H1 (cell line): ENCODE results near the gene FSCN2. TPM values are rescaled to one million over a fixed set of nuclear protein-coding genes. Genes with fewer than 3 reads are reported as not detected.

Source experiments
- EGR1 ChIP-seq: IDR thresholded peaks from 2 replicates; pipeline ENCODE4 v1.6.1; 2011; ENCODE audit warnings: low read depth, low read length, borderline replicate concordance
- EP300 ChIP-seq, 2 experiments: IDR thresholded peaks; 1 replicate in 1 of 2; 2 replicates in 1 of 2; pipeline ENCODE4 v1.6.1; 2011 to 2012; ENCODE audit warnings: low read depth in 2 of 2, low read length in 2 of 2, mild to moderate bottlenecking in 2 of 2, borderline replicate concordance in 1 of 2, inconsistent platforms in 1 of 2, moderate library complexity in 1 of 2
- GABPA ChIP-seq: IDR thresholded peaks from 2 replicates; pipeline ENCODE4 v1.6.1; 2011; ENCODE audit warnings: mild to moderate bottlenecking, low read length, moderate library complexity, borderline replicate concordance; ENCODE audit not compliant: insufficient read depth
- POLR2AphosphoS5 ChIP-seq: IDR thresholded peaks from 2 replicates; pipeline ENCODE4 v1.6.1; 2011; ENCODE audit warnings: low read depth, low read length
- TAF7 ChIP-seq: optimal IDR thresholded peaks from 2 replicates; pipeline ENCODE3; 2011; ENCODE audit warnings: low read depth, mild to moderate bottlenecking, inconsistent platforms, low read length, moderate library complexity, borderline replicate concordance
- polyA plus RNA-seq, 7 experiments: library from polyadenylated mRNA; depleted of rRNA in 3 of 7; stranded (reverse) in 5 of 7; unstranded in 2 of 7; fragments of >200 nt in 5 of 7; fragments of 200-250 nt in 2 of 7; gene quantifications; 1 replicate in 5 of 7; 2 replicates in 1 of 7; 4 replicates in 1 of 7; pipeline versions ENCODE4 v1.2.1 to v1.2.3, GENCODE V29; 2011 to 2013; ENCODE audit warnings: missing spikeins in 2 of 7, mixed read lengths in 2 of 7
- total RNA-seq: library from RNA; stranded (reverse); fragmentation: NEBNext Ultra II Directional; extraction: Animal tissue kit (Norgen Biotek cat#: 25700); gene quantifications from 2 replicates; pipeline ENCODE4 v1.2.1, GENCODE V29; 2021
- TF ChIP-seq, protein P1 (sequence below): fragments of 300-600 bp; sonication (generic); IDR thresholded peaks from 2 replicates; pipeline ENCODE4 v1.7.1; 2012; ENCODE audit warnings: low read length, moderate library complexity, mild to moderate bottlenecking, inconsistent platforms; ENCODE audit not compliant: insufficient replicate concordance

FSCN2 gene
- total and polyA plus RNA-seq, 2 of the 8 experiments (the other 6 are each of a cell fraction or from before 2014, with no cell fraction given), result 0.18 to 0.30 TPM

DNA sequence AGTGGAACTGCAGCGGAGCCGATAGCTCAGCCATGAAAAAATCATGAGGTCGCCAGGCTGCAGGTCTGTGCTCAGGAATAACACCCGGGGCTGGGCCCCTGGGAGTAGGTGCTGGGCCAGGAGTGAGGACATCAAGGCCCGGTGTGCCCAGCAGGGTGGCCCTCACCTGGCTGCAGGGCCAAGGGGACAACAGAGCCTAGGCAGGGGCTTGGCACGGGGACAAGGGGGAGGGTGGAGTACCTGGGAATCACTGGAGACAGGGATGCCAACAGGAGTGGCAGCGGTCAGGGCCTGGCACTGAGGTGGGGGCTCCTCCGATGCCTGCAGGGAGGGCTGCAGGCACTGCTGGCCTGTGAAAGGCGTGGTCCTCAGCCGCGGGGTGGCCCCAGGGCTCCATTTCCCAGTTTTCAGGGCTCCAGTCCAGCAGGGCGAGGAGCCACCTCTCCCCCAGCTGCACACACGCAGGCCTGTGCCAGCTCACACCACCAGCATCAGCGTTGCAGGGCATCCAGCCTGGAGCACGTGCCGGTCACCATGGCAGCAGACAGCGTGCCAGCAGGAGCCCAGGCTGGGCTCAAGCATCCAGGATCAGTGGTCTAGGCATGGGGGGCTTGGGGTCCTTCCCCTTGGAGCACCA lies 4.7 kb upstream of the FSCN2 start (continued):
- TF ChIP-seq, protein P1, sequence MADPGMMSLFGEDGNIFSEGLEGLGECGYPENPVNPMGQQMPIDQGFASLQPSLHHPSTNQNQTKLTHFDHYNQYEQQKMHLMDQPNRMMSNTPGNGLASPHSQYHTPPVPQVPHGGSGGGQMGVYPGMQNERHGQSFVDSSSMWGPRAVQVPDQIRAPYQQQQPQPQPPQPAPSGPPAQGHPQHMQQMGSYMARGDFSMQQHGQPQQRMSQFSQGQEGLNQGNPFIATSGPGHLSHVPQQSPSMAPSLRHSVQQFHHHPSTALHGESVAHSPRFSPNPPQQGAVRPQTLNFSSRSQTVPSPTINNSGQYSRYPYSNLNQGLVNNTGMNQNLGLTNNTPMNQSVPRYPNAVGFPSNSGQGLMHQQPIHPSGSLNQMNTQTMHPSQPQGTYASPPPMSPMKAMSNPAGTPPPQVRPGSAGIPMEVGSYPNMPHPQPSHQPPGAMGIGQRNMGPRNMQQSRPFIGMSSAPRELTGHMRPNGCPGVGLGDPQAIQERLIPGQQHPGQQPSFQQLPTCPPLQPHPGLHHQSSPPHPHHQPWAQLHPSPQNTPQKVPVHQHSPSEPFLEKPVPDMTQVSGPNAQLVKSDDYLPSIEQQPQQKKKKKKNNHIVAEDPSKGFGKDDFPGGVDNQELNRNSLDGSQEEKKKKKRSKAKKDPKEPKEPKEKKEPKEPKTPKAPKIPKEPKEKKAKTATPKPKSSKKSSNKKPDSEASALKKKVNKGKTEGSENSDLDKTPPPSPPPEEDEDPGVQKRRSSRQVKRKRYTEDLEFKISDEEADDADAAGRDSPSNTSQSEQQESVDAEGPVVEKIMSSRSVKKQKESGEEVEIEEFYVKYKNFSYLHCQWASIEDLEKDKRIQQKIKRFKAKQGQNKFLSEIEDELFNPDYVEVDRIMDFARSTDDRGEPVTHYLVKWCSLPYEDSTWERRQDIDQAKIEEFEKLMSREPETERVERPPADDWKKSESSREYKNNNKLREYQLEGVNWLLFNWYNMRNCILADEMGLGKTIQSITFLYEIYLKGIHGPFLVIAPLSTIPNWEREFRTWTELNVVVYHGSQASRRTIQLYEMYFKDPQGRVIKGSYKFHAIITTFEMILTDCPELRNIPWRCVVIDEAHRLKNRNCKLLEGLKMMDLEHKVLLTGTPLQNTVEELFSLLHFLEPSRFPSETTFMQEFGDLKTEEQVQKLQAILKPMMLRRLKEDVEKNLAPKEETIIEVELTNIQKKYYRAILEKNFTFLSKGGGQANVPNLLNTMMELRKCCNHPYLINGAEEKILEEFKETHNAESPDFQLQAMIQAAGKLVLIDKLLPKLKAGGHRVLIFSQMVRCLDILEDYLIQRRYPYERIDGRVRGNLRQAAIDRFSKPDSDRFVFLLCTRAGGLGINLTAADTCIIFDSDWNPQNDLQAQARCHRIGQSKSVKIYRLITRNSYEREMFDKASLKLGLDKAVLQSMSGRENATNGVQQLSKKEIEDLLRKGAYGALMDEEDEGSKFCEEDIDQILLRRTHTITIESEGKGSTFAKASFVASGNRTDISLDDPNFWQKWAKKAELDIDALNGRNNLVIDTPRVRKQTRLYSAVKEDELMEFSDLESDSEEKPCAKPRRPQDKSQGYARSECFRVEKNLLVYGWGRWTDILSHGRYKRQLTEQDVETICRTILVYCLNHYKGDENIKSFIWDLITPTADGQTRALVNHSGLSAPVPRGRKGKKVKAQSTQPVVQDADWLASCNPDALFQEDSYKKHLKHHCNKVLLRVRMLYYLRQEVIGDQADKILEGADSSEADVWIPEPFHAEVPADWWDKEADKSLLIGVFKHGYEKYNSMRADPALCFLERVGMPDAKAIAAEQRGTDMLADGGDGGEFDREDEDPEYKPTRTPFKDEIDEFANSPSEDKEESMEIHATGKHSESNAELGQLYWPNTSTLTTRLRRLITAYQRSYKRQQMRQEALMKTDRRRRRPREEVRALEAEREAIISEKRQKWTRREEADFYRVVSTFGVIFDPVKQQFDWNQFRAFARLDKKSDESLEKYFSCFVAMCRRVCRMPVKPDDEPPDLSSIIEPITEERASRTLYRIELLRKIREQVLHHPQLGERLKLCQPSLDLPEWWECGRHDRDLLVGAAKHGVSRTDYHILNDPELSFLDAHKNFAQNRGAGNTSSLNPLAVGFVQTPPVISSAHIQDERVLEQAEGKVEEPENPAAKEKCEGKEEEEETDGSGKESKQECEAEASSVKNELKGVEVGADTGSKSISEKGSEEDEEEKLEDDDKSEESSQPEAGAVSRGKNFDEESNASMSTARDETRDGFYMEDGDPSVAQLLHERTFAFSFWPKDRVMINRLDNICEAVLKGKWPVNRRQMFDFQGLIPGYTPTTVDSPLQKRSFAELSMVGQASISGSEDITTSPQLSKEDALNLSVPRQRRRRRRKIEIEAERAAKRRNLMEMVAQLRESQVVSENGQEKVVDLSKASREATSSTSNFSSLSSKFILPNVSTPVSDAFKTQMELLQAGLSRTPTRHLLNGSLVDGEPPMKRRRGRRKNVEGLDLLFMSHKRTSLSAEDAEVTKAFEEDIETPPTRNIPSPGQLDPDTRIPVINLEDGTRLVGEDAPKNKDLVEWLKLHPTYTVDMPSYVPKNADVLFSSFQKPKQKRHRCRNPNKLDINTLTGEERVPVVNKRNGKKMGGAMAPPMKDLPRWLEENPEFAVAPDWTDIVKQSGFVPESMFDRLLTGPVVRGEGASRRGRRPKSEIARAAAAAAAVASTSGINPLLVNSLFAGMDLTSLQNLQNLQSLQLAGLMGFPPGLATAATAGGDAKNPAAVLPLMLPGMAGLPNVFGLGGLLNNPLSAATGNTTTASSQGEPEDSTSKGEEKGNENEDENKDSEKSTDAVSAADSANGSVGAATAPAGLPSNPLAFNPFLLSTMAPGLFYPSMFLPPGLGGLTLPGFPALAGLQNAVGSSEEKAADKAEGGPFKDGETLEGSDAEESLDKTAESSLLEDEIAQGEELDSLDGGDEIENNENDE, result no peak
- TF ChIP-seq GABPA (no peak), EP300 (IDR thresholded peaks at IDR 0.05; ENCODE audit: borderline replicate concordance in 1 of 2, low read depth in 2 of 2, low read length in 2 of 2) (no peak), POLR2AphosphoS5 (no peak), EGR1 (no peak), TAF7 (no peak)
